Parathyroid adenoma (tissue), 2 donors: ENCODE measurements around the gene PANK3.

Source experiments
- H2AFZ ChIP-seq: fragments of 300-600 bp; sonication (generic); one replicate; pipeline ENCODE4 v1.7.0; 2017; ENCODE audit warnings: antibody characterized with exemption, mild to moderate bottlenecking
- H3K27ac ChIP-seq: fragments of 300-600 bp; sonication (generic); one replicate; pipeline ENCODE4 v1.7.0; 2017
- H3K27me3 ChIP-seq: fragments of 300-600 bp; sonication (generic); one replicate; pipeline ENCODE4 v1.7.0; 2017; ENCODE audit warnings: low read length; ENCODE audit not compliant: control insufficient read depth, insufficient read depth
- H3K36me3 ChIP-seq: fragments of 300-600 bp; sonication (generic); one replicate; pipeline ENCODE4 v1.7.0; 2017; ENCODE audit warnings: low read length; ENCODE audit not compliant: control insufficient read depth, insufficient read depth
- H3K4me1 ChIP-seq: fragments of 300-600 bp; sonication (generic); one replicate; pipeline ENCODE4 v1.7.0; 2017; ENCODE audit warnings: control low read depth
- H3K4me2 ChIP-seq: fragments of 300-600 bp; sonication (generic); one replicate; pipeline ENCODE4 v1.7.0; 2017; ENCODE audit warnings: low read length
- H3K4me3 ChIP-seq: fragments of 300-600 bp; sonication (generic); one replicate; pipeline ENCODE4 v1.7.0; 2017; ENCODE audit warnings: low read depth, low read length
- H3K79me2 ChIP-seq: fragments of 300-600 bp; sonication (generic); one replicate; pipeline ENCODE4 v1.7.0; 2017; ENCODE audit warnings: control low read depth
- H3K9ac ChIP-seq: fragments of 300-600 bp; sonication (generic); one replicate; pipeline ENCODE4 v1.7.0; 2017; ENCODE audit warnings: mild to moderate bottlenecking
- H3K9me3 ChIP-seq: fragments of 300-600 bp; sonication (generic); one replicate; pipeline ENCODE4 v1.7.0; 2017; ENCODE audit warnings: low read length; ENCODE audit not compliant: control insufficient read depth
- CTCF ChIP-seq: fragments of 300-600 bp; sonication (generic); IDR thresholded peaks from one replicate; pipeline ENCODE4 v1.7.0; 2017; ENCODE audit warnings: antibody characterized with exemption, mild to moderate bottlenecking
- donor health status: primary hyperparathyroidism.

The PANK3 gene

DNA sequence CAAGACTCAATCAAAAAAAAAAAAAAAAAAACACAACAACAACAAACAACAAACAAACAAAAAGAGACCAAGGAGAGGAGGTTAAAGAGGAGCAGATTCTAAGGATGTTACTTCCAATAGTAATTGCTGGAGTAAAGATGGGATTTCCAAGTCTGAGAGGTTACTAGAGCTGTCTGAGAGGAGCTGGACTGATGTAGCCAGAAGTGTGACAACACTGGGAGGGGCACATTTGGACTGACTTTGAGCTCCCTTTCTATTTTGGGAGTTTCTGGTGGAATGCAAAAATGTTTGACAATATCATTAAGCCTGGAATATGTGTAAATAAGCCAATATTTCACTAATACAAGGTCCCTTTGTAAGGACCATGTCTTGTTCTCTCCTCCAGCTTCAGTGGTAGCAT is 25.3 kb upstream of the PANK3 start:
- Histone ChIP-seq H3K4me2 (no peak overlapping the region), H3K4me3 (no peak overlapping the region), H3K4me1 (peaks cover 43% of the 10 kb centered on the region), H2AFZ (peak overlapping the region; percentile 36), H3K36me3 (no peaks in the 10 kb centered on the region), H3K9ac (no peak overlapping the region), H3K9me3 (no peaks in the 10 kb centered on the region), H3K27me3 (no peaks in the 10 kb centered on the region), H3K27ac (no peak overlapping the region), H3K79me2 (no peaks in the 10 kb centered on the region)
- no peak for TF ChIP-seq CTCF

DNA sequence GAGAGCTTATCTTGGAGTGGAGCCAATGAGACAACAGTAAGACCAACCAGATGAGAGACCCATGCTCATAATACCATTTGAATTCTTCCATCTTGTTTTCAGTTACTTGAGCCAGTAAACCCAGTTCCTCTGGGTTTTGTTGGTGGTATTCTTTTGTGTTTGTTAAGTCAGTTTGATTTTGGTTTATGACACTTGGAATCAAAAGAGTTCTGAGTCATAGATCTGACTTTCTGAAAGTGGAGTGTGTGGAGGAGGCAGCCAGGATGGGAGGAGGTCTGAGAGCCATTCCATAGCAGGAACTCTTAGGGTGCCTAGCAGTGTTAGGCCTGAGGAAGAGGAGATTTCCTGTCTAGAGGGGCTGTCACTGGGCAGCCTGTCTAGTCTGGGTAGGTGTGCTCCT is 24.6 kb upstream of the PANK3 start:
- H3K9me3 ChIP-seq, result no peaks in the 10 kb centered on the region
- H3K27me3 ChIP-seq, result no peaks in the 10 kb centered on the region
- H3K79me2 ChIP-seq, result no peaks in the 10 kb centered on the region
- H3K4me1 ChIP-seq, result peaks cover 49% of the 10 kb centered on the region
- H3K27ac ChIP-seq, result no peak overlapping the region
- no peak overlapping the region for H3K9ac ChIP-seq
- no peak overlapping the region for H2AFZ ChIP-seq
- H3K4me3 ChIP-seq, result no peak overlapping the region
- no peaks in the 10 kb centered on the region for H3K36me3 ChIP-seq
- TF ChIP-seq CTCF, result no peak
- H3K4me2 ChIP-seq, result no peak overlapping the region

- Histone ChIP-seq H3K4me3 (no peak overlapping the region), H3K79me2 (no peaks in the 10 kb centered on the region), H3K27me3 (no peaks in the 10 kb centered on the region), H3K9me3 (no peaks in the 10 kb centered on the region), H3K27ac (no peak overlapping the region), H3K4me1 (peaks cover 56% of the 10 kb centered on the region), H3K4me2 (no peak overlapping the region), H3K36me3 (no peaks in the 10 kb centered on the region), H3K9ac (no peak overlapping the region), H2AFZ (no peak overlapping the region)
- no peak for TF ChIP-seq CTCF
Measured at GRCh38 chr5:168602517-168602916, 23.3 kb upstream of the PANK3 start.

GRCh38 chr5:168601972-168602371 is 22.8 kb upstream of the PANK3 start:
- no peak overlapping the region for H3K9ac ChIP-seq
- H3K4me2 ChIP-seq, result no peak overlapping the region
- no peak overlapping the region for H3K4me3 ChIP-seq
- no peaks in the 10 kb centered on the region for H3K9me3 ChIP-seq
- H3K36me3 ChIP-seq, result no peaks in the 10 kb centered on the region
- TF ChIP-seq CTCF, result no peak
- no peaks in the 10 kb centered on the region for H3K79me2 ChIP-seq
- H3K27ac ChIP-seq, result no peak overlapping the region
- no peak overlapping the region for H2AFZ ChIP-seq
- peaks cover 56% of the 10 kb centered on the region for H3K4me1 ChIP-seq
- H3K27me3 ChIP-seq, result no peaks in the 10 kb centered on the region

DNA sequence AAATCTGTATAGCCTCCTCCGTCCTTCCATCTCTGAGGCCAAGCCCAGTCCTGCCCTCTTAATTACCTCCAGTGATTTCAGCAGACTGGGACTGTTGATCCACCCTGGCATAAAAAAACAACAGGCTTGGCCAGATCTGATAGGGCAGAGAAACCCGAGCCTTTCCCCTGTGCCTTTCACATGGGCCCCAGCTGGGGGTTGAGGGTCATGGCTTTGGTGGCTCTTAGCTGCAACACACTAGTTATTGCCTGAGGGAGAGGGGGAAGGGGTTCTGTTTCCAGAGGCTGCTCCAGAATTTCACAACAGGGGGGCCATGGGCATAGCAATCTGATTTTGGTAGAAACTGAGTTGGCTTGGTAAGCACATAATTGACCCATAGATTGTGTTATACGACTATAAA is 21.2 kb upstream of the PANK3 start:
- H3K4me1 ChIP-seq, result peaks cover 46% of the 10 kb centered on the region
- no peak for TF ChIP-seq CTCF
- H3K9me3 ChIP-seq, result no peaks in the 10 kb centered on the region
- H3K79me2 ChIP-seq, result no peaks in the 10 kb centered on the region
- peak overlapping the region; percentile 85 for H3K27ac ChIP-seq
- no peaks in the 10 kb centered on the region for H3K36me3 ChIP-seq
- peak overlapping the region; percentile 24 for H3K4me3 ChIP-seq
- peak overlapping the region; percentile 51 for H2AFZ ChIP-seq
- H3K9ac ChIP-seq, result no peak overlapping the region
- H3K4me2 ChIP-seq, result peak overlapping the region; percentile 44
- no peaks in the 10 kb centered on the region for H3K27me3 ChIP-seq
